Mucosa of descending colon (tissue), 3 donors: ENCODE data around the gene DAAM2. TPM values are rescaled to one million over a fixed set of nuclear protein-coding genes. Genes with fewer than 3 reads are reported as not detected.

Experiments used
- ATAC-seq: fragments of 200-7000 bp; cut with Tn5 transposase; one replicate; pipeline ENCODE4 v1.9.1; 2020; ENCODE audit warnings: mild to moderate bottlenecking, moderate library complexity
- DNase-seq, 3 donors: peaks; one replicate each; pipeline ENCODE4 v3.0.0-alpha.2; 2020
- H3K36me3 ChIP-seq: fragments of 200-600 bp; one replicate; pipeline ENCODE4 v1.8.0; 2021; ENCODE audit warnings: low read depth, mild to moderate bottlenecking
- H3K4me1 ChIP-seq: fragments of 200-600 bp; one replicate; pipeline ENCODE4 v1.8.0; 2021; ENCODE audit warnings: low read depth, mild to moderate bottlenecking
- H3K4me3 ChIP-seq: fragments of 200-600 bp; one replicate; pipeline ENCODE4 v1.8.0; 2021; ENCODE audit warnings: mild to moderate bottlenecking
- H3K9me3 ChIP-seq: fragments of 200-600 bp; one replicate; pipeline ENCODE4 v1.8.0; 2021; ENCODE audit warnings: mild to moderate bottlenecking
- intact Hi-C, 2 donors: fragments of 100-400 bp; cut with DNase I in 1 of 2; cut with micrococcal nuclease in 1 of 2; formaldehyde crosslinking; loops; one replicate each; pipeline versions ENCODE4 v1.11.0 to v1.11.1; 2022; cut with DNase I, micrococcal nuclease
- total RNA-seq, 3 donors: library from RNA; stranded (reverse); fragmentation: NEBNext Ultra II Directional in 2 of 3; extraction: Animal tissue kit (Norgen Biotek cat#: 25700) in 2 of 3; gene quantifications; one replicate each; pipeline versions ENCODE4 v1.2.1 to v1.2.4, GENCODE V29; 2021 to 2023
- TF ChIP-seq, protein P1 (sequence below): fragments of 200-600 bp; IDR thresholded peaks from one replicate; pipeline ENCODE4 v1.8.0; 2022; ENCODE audit warnings: antibody characterized with exemption, mild to moderate bottlenecking
- donor health status: DM: no; HTN: no; CAD: no; lungs with moderate emphysema.
- donor health status: DM: no; HTN: no; CAD: no.
- donor health status: DM: no; HTN: yes; CAD: no.

DAAM2 gene
- total RNA-seq, 3 donors from 2014 or later: 6.1 to 27.8 (median 9.1) TPM

DNA sequence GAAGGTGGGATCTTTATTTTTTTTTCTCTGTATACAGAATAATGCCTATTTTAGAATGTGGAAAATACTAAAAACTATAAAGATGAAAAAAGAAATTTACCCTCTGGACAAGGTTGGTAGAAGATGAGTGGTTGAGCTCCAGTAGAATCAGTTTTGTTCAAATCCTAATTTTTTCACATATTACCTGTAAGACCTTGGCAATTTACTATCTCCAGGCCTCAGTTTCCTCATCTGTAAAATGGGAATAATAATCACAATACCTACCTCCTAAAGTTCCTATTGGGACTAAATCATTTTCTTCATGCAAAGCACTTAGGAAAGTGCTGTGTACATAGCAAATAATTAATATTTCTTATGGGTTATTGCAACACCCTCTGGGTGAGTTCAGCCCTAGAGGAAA, 28.4 kb downstream of the DAAM2 start:
- DNase-seq (no peak), ATAC-seq (no peak)
- Histone ChIP-seq H3K36me3 (no peaks in the 10 kb centered on the region), H3K4me1 (peaks cover under 1% of the 10 kb centered on the region), H3K9me3 (no peaks in the 10 kb centered on the region), H3K4me3 (no peak overlapping the region)
- intact Hi-C loops: no loop called here
- TF ChIP-seq, protein P1, sequence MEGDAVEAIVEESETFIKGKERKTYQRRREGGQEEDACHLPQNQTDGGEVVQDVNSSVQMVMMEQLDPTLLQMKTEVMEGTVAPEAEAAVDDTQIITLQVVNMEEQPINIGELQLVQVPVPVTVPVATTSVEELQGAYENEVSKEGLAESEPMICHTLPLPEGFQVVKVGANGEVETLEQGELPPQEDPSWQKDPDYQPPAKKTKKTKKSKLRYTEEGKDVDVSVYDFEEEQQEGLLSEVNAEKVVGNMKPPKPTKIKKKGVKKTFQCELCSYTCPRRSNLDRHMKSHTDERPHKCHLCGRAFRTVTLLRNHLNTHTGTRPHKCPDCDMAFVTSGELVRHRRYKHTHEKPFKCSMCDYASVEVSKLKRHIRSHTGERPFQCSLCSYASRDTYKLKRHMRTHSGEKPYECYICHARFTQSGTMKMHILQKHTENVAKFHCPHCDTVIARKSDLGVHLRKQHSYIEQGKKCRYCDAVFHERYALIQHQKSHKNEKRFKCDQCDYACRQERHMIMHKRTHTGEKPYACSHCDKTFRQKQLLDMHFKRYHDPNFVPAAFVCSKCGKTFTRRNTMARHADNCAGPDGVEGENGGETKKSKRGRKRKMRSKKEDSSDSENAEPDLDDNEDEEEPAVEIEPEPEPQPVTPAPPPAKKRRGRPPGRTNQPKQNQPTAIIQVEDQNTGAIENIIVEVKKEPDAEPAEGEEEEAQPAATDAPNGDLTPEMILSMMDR: no peak

DNA sequence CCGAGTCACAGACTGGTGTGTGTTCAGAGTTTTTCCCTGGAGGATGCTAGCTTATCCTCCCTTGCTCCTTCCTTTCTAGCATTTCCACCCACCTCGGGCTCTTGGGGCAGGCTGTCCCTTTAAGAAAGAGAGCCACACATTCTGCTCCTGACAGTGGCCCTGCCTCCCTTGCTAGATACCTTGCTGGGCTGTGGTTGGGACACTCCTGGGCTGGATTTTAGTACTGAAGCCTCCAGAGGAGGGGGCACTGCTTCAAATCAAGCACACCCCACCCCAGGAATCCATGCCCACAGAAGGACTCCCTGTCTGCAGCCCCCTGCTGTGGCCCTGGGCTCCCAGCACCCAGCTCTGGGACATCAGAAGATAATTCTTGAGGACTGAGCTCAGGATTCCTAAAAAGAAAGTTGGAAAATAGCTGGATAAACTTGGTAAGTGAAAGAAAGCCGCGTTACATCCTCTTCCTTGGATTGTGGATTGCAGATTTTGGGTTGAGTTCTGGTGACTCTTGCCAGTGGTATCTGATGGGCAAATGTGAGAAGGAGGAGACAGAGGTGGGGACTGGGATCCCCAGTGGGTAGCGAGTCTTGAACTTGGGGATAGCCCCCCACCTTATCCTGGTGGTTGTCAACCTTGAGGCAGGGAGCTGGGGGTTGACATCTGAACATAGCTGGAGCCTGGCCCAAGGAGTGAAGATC, 29.0 kb downstream of the DAAM2 start:
- Histone ChIP-seq H3K9me3 (no peaks in the 10 kb centered on the region), H3K4me1 (peaks cover 4% of the 10 kb centered on the region), H3K36me3 (no peaks in the 10 kb centered on the region), H3K4me3 (no peak overlapping the region)
- no peak for ATAC-seq
- intact Hi-C loops: no loop called here
- no peak for DNase-seq
- TF ChIP-seq, protein P1: no peak

DNA sequence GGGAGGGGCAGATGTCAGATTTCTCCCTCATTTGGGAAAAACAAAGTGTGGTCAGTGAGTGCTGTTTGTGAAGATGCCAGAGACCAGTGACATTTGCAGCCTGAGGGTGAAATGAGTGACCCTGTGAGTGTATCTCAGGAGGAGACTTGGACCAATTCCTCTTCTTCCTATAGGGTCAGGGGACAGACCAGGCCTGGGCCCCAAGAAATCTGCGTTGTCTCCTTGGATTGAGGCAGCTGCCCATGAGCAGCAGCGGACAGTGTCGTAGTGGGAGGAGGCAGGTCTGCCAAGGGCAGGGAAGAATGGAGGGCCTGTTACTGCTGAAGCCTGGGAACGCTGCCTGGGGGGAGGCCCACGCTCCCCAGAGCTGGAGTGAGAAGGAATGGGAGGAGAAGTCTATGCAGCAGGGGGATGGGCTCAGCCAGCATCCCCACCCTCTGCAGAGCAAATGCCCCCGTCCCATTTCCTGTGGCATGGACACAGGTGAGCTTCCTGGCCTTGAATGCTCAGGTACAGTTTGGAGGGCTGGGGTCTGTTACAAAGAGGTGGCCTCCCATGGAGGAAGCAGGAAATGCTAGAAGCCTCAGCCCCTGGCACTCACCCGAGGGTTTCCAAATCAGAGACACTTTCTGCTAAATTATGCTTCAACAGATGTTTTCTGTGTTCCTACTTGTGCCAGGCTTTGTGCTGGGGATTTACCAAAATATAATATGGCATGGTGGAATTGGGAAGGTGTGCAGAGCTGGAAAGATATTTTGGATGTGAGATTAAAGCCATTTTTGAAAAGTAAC, 29.8 kb downstream of the DAAM2 start:
- ATAC-seq (peak; percentile 17), DNase-seq (no peak)
- Histone ChIP-seq H3K4me1 (peaks cover 4% of the 10 kb centered on the region), H3K36me3 (no peaks in the 10 kb centered on the region), H3K9me3 (no peaks in the 10 kb centered on the region), H3K4me3 (no peak overlapping the region)
- intact Hi-C loops: no loop called here
- TF ChIP-seq, protein P1: no peak

DNA sequence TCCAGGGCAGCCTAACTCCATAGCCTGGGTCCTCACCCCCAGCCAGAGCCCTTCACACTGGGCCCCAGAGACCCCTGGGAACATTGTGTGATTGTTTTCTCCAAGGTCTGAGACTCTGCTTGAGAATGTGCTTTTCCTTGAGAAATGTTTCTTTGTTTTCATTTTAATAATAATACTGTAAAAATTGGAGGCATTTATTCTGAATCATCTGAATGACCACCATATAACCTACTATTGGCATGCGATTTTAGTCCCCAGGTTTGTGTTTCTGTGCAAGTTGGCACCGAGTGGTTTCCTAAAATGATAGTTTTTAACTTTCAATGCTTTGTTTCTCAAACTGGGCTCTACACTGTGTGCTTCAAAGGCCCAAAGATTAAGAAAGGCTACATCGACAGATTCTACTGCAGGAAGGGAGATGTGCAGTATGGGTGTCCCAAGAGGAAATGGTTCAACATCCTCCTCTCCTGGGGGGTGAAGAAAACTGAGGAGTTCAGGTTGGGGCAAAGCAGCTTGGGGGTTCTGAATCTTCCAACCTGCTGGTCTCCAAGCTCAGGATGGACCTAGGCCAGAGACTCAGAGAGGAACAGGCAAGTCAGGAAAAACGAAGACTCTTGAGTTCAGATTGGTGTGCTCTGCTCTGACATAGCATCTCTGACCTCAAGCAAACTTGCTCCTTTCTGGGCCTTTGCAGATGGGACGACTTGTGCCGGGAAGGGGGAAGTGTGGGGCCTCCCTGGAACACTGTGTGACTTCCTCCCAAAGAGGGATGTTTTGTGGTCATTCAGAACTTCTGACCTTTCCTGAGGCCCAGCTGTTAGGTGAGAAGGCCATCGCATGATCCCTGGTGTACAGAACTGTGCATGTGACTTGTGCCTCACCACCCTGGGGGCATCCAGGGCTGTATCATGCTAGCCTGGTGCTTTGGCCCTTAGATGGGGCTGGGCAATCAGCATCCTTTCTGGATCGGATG, 31.0 kb downstream of the DAAM2 start:
- TF ChIP-seq, protein P1: no peak
- Histone ChIP-seq H3K4me3 (no peak overlapping the region), H3K36me3 (no peaks in the 10 kb centered on the region), H3K4me1 (peaks cover 4% of the 10 kb centered on the region), H3K9me3 (no peaks in the 10 kb centered on the region)
- intact Hi-C loops: no loop called here
- ATAC-seq (peak; percentile 63), DNase-seq (peak in 1 of 3 donors; percentile 58)
